Astrocyte of the cerebellum (primary cell): ENCODE measurements around the gene KRT39.

ENCODE experiments used
- DNase-seq: peaks from one replicate; pipeline ENCODE4 v3.0.0-alpha.2; 2011; ENCODE audit warnings: low read depth
- H3K4me3 ChIP-seq: 2 replicates; pipeline ENCODE4 v1.5.1; 2011; ENCODE audit warnings: mild to moderate bottlenecking, low read depth, low read length, moderate library complexity
- in situ Hi-C: cut with HindIII; loops from 2 replicates; pipeline ENCODE4 v1.10.0; 2017; ENCODE audit warnings: low sequenced_read_pairs
- TF ChIP-seq, protein P1 (sequence below): IDR thresholded peaks from 2 replicates; pipeline ENCODE4 v1.5.1; 2012; ENCODE audit warnings: low read length, low read depth, moderate library complexity, mild to moderate bottlenecking; ENCODE audit errors: missing control alignments

The KRT39 gene

DNA sequence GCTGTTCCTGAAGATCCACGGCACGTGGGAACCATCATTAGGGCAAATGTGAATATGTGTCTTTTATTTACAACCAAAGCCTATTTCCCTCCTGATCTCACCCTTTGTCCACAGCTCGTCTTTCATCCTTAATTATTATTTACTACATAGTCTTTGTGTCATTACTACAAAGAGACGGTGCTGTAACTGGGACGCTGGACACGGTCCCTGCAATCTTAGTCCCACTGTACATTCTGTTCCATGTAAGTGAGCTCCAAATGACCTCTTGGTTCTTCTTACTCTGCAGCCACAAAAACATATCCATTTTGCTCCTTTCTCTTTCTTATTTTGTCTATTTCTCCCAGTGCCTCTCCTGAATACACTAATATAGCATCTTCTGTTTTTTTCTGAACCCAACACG lies 16.6 kb downstream of the KRT39 start:
- H3K4me3 ChIP-seq = no peak overlapping the region
- TF ChIP-seq, protein P1, sequence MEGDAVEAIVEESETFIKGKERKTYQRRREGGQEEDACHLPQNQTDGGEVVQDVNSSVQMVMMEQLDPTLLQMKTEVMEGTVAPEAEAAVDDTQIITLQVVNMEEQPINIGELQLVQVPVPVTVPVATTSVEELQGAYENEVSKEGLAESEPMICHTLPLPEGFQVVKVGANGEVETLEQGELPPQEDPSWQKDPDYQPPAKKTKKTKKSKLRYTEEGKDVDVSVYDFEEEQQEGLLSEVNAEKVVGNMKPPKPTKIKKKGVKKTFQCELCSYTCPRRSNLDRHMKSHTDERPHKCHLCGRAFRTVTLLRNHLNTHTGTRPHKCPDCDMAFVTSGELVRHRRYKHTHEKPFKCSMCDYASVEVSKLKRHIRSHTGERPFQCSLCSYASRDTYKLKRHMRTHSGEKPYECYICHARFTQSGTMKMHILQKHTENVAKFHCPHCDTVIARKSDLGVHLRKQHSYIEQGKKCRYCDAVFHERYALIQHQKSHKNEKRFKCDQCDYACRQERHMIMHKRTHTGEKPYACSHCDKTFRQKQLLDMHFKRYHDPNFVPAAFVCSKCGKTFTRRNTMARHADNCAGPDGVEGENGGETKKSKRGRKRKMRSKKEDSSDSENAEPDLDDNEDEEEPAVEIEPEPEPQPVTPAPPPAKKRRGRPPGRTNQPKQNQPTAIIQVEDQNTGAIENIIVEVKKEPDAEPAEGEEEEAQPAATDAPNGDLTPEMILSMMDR = no peak
- no peak for DNase-seq
- in situ Hi-C loops = no loop called here

DNA sequence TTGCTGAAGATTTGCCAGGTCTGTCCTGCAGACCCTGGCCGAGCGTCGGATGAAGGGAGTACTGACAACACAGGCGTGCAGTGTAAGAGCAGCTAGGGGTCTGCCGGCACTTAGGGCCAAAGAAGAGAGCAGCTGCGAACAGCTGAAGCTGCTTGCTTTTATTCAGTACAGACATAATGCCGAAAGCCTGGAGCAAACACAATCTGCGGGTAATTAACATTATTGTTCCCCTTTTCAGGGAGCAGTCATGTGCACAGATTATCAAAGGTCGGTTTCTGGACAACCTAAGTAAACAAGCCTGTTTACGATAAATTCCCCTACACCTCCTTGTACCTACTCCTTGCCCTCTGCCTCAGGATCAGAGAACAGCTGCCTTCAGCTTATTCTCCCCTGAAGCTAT lies 17.3 kb downstream of the KRT39 start:
- no peak overlapping the region for H3K4me3 ChIP-seq
- TF ChIP-seq, protein P1 = no peak
- no peak for DNase-seq
- in situ Hi-C loops = no loop called here

DNA sequence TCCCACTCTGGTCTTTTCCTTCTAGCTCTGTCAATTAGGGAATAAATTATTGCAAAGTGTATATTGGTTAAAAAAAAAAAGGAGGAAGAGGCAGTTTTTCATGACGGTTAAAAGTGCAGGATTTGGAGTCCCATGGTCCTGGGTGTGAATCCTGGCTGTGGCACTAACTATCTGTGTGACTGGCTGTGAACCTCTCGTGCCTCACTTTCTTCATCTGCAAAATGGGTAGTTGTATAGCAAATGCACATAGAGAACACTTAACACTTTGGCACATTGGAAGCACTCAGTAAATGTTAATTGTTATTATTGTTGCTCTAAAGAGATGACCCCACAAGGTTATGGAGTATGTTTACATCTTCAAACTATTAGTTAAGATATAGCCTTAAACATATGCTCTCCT lies 18.8 kb downstream of the KRT39 start:
- no peak overlapping the region for H3K4me3 ChIP-seq
- no peak for DNase-seq
- in situ Hi-C loops = no loop called here
- TF ChIP-seq, protein P1 = no peak

DNA sequence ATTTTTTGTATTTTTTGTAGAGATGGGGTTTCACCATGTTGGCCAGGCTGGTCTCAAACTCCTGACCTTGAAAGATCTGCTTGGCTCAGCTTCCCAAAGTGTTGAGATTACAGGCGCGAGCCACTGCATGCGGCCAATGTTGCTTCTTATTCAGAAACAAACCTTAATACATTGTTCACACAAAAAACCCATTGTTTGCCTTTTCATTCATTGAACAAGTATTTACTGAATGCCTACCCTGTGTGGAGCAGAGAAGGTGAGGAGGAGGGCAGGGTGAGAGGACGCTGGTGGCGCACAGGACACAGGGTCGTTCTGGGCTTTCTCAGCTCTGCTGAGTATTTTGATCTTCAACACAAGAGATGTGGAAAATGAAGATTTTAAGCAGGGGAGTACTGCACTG lies 21.3 kb downstream of the KRT39 start:
- H3K4me3 ChIP-seq = no peak overlapping the region
- DNase-seq = no peak
- TF ChIP-seq, protein P1 = no peak
- in situ Hi-C loops = no loop called here

DNA sequence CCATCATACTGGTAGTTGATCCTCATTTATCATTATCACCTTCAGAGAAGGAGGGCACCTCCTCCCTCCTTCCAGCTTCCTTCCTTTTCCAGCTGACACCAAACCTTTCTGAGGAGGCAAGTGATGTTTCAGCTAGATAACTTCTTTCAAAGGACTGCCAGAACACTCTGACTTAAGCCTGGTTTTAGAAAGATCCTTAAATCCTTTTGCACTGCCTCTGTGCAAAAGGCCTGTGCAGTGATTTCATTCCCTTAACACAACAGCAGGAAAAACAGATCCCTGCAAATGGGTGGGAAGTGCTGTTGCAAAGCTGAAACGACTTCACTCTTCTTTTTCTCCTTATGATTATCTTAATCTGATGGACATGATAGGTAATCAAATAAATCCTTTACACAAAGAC lies 22.2 kb downstream of the KRT39 start:
- TF ChIP-seq, protein P1 = no peak
- no peak overlapping the region for H3K4me3 ChIP-seq
- no peak for DNase-seq
- in situ Hi-C loops = no loop called here

DNA sequence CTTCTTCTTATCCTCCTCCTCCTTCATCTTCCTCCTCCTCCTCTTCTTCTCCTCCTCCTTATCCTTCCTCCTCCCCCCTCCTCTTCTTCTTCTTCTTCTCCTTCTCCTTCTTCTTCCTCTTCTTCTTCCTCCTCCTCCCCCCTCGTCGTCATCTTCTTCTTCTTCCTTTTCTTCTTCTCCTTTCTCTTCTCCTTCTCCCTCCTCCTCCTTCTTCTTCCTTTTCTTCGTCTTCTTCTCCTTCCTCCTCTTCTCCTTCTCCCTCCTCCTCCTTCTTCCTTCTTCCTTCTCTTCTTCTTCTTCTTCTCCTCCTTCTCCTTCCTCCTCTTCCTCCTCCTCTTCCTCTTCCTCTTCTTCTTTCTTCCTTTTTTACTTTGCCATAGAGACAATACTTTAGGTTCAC lies 24.2 kb downstream of the KRT39 start:
- in situ Hi-C loops = no loop called here
- no peak for DNase-seq
- TF ChIP-seq, protein P1 = no peak
- no peak overlapping the region for H3K4me3 ChIP-seq

DNA sequence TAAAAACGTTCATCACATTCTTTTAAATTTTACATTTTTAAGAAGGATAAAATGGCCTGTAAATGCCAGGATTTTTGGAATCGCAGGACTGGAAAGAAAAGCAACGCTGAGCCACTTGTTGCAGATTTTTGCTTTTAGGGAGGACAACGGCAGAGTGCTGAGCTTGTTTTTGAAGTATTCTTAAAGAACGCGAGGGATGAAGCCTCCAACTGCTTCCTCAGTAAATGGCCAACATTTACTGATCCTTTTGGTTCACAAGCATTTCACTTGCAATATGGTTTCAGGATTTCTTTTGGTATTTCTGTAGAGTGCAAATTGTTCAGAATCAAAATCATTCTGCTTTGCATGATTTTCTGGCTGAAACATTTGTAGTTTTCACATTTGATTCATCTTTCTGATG lies 26.5 kb downstream of the KRT39 start:
- DNase-seq = no peak
- H3K4me3 ChIP-seq = no peak overlapping the region
- TF ChIP-seq, protein P1 = no peak
- in situ Hi-C loops = no loop called here
